Astrocyte (in vitro differentiated cells and primary cell): ENCODE results near the gene SF3B2.

Source experiments
- EZH2 ChIP-seq: IDR thresholded peaks from 2 replicates; pipeline ENCODE4 v1.6.1; 2012; ENCODE audit warnings: mild to moderate bottlenecking, low read length, inconsistent platforms; ENCODE audit not compliant: insufficient read depth
- TF ChIP-seq, protein P1 (sequence below): IDR thresholded peaks from 2 replicates; pipeline ENCODE4 v1.5.1; 2011; ENCODE audit warnings: low read depth, mild to moderate bottlenecking, inconsistent platforms, low read length, moderate library complexity; ENCODE audit not compliant: insufficient read depth

DNA sequence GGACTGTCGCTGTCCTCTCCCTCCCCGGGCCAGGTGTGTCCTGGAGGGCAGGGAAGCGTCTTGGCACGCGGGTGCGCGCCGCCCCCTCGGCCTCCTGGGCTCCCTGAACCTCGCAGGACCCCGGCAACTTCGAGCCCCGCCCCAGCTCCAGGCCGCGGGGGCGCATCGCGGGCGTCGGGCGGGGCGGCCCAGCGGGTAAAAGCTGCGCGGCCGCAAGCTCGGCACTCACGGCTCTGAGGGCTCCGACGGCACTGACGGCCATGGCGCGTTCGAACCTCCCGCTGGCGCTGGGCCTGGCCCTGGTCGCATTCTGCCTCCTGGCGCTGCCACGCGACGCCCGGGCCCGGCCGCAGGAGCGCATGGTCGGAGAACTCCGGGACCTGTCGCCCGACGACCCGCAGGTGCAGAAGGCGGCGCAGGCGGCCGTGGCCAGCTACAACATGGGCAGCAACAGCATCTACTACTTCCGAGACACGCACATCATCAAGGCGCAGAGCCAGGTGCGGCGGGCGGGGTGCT lies 40.3 kb upstream of the SF3B2 start, which contains the start of gene CST6:
- TF ChIP-seq, protein P1, sequence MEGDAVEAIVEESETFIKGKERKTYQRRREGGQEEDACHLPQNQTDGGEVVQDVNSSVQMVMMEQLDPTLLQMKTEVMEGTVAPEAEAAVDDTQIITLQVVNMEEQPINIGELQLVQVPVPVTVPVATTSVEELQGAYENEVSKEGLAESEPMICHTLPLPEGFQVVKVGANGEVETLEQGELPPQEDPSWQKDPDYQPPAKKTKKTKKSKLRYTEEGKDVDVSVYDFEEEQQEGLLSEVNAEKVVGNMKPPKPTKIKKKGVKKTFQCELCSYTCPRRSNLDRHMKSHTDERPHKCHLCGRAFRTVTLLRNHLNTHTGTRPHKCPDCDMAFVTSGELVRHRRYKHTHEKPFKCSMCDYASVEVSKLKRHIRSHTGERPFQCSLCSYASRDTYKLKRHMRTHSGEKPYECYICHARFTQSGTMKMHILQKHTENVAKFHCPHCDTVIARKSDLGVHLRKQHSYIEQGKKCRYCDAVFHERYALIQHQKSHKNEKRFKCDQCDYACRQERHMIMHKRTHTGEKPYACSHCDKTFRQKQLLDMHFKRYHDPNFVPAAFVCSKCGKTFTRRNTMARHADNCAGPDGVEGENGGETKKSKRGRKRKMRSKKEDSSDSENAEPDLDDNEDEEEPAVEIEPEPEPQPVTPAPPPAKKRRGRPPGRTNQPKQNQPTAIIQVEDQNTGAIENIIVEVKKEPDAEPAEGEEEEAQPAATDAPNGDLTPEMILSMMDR = no peak
- no peak for TF ChIP-seq EZH2
